IMR-90 (cell line): ENCODE measurements around the gene GNAO1. TPM values are rescaled to one million over a fixed set of nuclear protein-coding genes. Genes with fewer than 3 reads are reported as not detected.

Source experiments
- RCOR1 ChIP-seq: IDR thresholded peaks from 2 replicates; pipeline ENCODE4 v1.6.1; 2012; ENCODE audit warnings: mild to moderate bottlenecking, low read length, improper control_type of control experiment; ENCODE audit not compliant: insufficient replicate concordance
- RFX5 ChIP-seq: IDR thresholded peaks from 2 replicates; pipeline ENCODE4 v1.8.0; 2012; ENCODE audit warnings: low read depth, mild to moderate bottlenecking, low read length, moderate library complexity
- USF2 ChIP-seq: fragments of 150-350 bp; IDR thresholded peaks from 2 replicates; pipeline ENCODE4 v1.6.1; 2017; ENCODE audit warnings: mild to moderate bottlenecking, antibody characterized with exemption, low read length, low read depth
- polyA plus RNA-seq, 3 experiments: library from polyadenylated mRNA; depleted of rRNA; stranded (reverse); fragments of >200 nt; gene quantifications; 2 replicates each; pipeline ENCODE4 v1.2.3, GENCODE V29; 2012; ENCODE audit warnings: low replicate concordance in 1 of 3
- total RNA-seq: library from RNA; depleted of rRNA; stranded (reverse); fragments of >200 nt; gene quantifications from 2 replicates; pipeline ENCODE4 v1.2.3, GENCODE V29; 2012

GNAO1 gene
- total and polyA plus RNA-seq, 2 of the 4 experiments (the other 2 are of a cell fraction), result under 0.01 to 0.07 TPM

DNA sequence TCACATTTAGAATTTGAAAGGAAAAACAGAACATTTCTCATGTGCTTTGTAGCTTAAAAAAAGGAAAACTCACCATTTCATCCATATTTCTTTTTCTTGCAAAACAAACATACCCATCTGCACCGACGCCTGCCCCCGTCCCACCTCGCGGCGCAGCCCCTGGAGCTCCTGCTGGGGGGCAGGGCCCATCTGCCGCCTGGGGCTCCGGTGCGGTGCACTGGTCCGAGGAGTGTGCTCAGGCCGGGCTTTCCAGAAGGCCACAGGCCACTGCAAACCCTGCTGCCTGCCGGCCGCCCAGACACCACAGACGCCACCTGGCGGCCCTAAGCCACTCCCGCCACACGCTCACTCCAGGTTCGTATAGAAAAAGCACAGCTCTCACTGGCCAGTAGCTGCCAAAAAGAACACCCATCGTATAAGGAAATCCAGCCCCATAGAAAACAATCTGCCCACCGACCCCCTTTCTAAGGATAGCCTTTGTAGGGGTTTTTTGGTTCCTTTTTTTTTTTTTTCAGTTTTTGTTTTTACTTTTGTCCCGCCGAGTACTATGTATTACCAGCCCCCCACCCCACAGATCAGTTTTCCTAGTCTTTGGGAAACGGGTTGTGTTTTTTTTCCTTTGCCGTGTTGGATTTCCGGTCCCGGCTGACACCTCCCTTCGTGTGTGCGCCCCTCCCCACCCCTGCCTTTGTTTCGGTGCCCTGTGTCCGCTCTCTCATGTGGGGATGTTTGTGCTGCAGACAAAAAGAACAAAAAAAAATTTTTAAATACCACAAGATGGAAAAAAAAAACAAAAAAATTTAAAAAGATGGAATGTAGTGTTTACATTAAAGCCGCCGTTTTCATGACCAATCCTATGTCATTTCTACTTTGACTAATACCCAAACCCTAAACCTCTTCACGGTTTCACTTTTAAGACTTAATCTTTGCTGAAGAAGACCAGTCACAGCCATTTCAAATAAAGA is 165.3 kb downstream of the GNAO1 start (continued):
- no peak for TF ChIP-seq RFX5
- TF ChIP-seq USF2, result 0 out of 2 replicates have a peak, but pooled peaks have one; percentile 6
- TF ChIP-seq RCOR1, result no peak
